Measurements from ENCODE around the gene ANKRD63.

The ANKRD63 gene

GRCh38 chr15:40279437-40280141, 3.3 kb downstream of the ANKRD63 start:
- DNase-seq (ENCODE audit: low spot score), result peak; percentile 85

- no peak for DNase-seq (ENCODE audit: low spot score)
Measured at GRCh38 chr15:40278026-40278425, 4.8 kb downstream of the ANKRD63 start.

- no peak for DNase-seq (ENCODE audit: low spot score)
Measured at GRCh38 chr15:40277471-40277870, 5.4 kb downstream of the ANKRD63 start.

- DNase-seq (ENCODE audit: low spot score), result no peak
Measured at GRCh38 chr15:40276927-40277326, 5.9 kb downstream of the ANKRD63 start.

GRCh38 chr15:40275954-40276353, 6.9 kb downstream of the ANKRD63 start:
- DNase-seq (ENCODE audit: low spot score), result no peak

- DNase-seq (ENCODE audit: low spot score), result no peak
Measured at GRCh38 chr15:40275523-40275922, 7.3 kb downstream of the ANKRD63 start.

- DNase-seq (ENCODE audit: low spot score), result peak; percentile 80
Measured at GRCh38 chr15:40274350-40275274, 8.3 kb downstream of the ANKRD63 start.

- DNase-seq (ENCODE audit: low spot score), result no peak
Measured at GRCh38 chr15:40273428-40273827, 9.4 kb downstream of the ANKRD63 start.

- DNase-seq (ENCODE audit: low spot score), result no peak
Measured at GRCh38 chr15:40272485-40273056, 10.3 kb downstream of the ANKRD63 start.

GRCh38 chr15:40271685-40272484, 11.0 kb downstream of the ANKRD63 start:
- no peak for DNase-seq (ENCODE audit: low spot score)

- no peak for DNase-seq (ENCODE audit: low spot score)
Measured at GRCh38 chr15:40270246-40270995, 12.4 kb downstream of the ANKRD63 start.

GRCh38 chr15:40269604-40270003, 13.3 kb downstream of the ANKRD63 start:
- DNase-seq (ENCODE audit: low spot score), result no peak

GRCh38 chr15:40267670-40268069, 15.2 kb downstream of the ANKRD63 start:
- DNase-seq (ENCODE audit: low spot score), result no peak

- DNase-seq (ENCODE audit: low spot score), result no peak
Measured at GRCh38 chr15:40266828-40267304, 16.0 kb downstream of the ANKRD63 start.

- no peak for DNase-seq (ENCODE audit: low spot score)
Measured at GRCh38 chr15:40265875-40266274, 17.0 kb downstream of the ANKRD63 start.

- no peak for DNase-seq (ENCODE audit: low spot score)
Measured at GRCh38 chr15:40265355-40265754, 17.5 kb downstream of the ANKRD63 start.

- DNase-seq (ENCODE audit: low spot score), result no peak
Measured at GRCh38 chr15:40264321-40265153, 18.3 kb downstream of the ANKRD63 start.

- no peak for DNase-seq (ENCODE audit: low spot score)
Measured at GRCh38 chr15:40263024-40263754, 19.7 kb downstream of the ANKRD63 start.

- no peak for DNase-seq (ENCODE audit: low spot score)
Measured at GRCh38 chr15:40259021-40259420, 23.8 kb downstream of the ANKRD63 start.

- no peak for DNase-seq (ENCODE audit: low spot score)
Measured at GRCh38 chr15:40258544-40258943, 24.3 kb downstream of the ANKRD63 start.

Data from HuH-7 (cell line).